HepG2 (cell line): ENCODE results near the gene HEYL. TPM values are rescaled to one million over a fixed set of nuclear protein-coding genes. Genes with fewer than 3 reads are reported as not detected.

ENCODE experiments used
- ATAC-seq: fragments of 200-7000 bp; cut with Tn5 transposase; 3 replicates; pipeline ENCODE4 v1.9.1; 2020; ENCODE audit warnings: mild to moderate bottlenecking, moderate library complexity
- BruUV-seq: library from RNA; stranded (reverse); fragments of 400-500 nt; replicated peaks from 2 replicates; lab custom pipeline; 2021; lab: Mats Ljungman, UMichigan
- CTCF ChIA-PET: fragments of 300-600 bp; formaldehyde crosslinking; extraction: SDS; loops from one replicate; lab custom pipeline; 2021; ENCODE audit warnings: low total read pairs, inconsistent platforms, low intra/inter-chr PET ratio; lab: Yijun Ruan, JAX
- POLR2A ChIA-PET: fragments of 350-600 bp; sonication (Branson Sonifier 250); formaldehyde crosslinking; loops from one replicate; lab custom pipeline; 2020; ENCODE audit warnings: antibody characterized with exemption, inconsistent platforms; lab: Yijun Ruan, JAX
- DNase-seq: peaks from one replicate; pipeline ENCODE4 v3.0.0-alpha.2; 2015; ENCODE audit warnings: low spot score
- FAIRE-seq: peaks from 3 replicates; lab custom pipeline; 2011; peaks lifted over from hg19 to GRCh38; lab: Jason Lieb, UNC
- H2AFZ ChIP-seq: one replicate; pipeline ENCODE4 v1.6.1; 2011; ENCODE audit warnings: low read length, inconsistent platforms
- H3K27ac ChIP-seq: fragments of 300-600 bp; 3 replicates; pipeline ENCODE4 v1.8.0; 2011; ENCODE audit warnings: mixed run types, mild to moderate bottlenecking, mixed read lengths, low read length, inconsistent platforms; ENCODE audit not compliant: insufficient read depth; ENCODE audit errors: extremely low read length
- H3K27me3 ChIP-seq, 2 experiments: fragments of 200-600 bp in 1 of 2; 2 replicates in 1 of 2; 3 replicates in 1 of 2; pipeline versions ENCODE4 v1.6.0 to v1.8.0; 2011; ENCODE audit warnings: low read length in 2 of 2, mild to moderate bottlenecking in 2 of 2, moderate library complexity in 2 of 2, inconsistent platforms in 1 of 2; ENCODE audit not compliant: insufficient read depth in 2 of 2, control insufficient read depth in 1 of 2
- H3K36me3 ChIP-seq, 2 experiments: fragments of 200-600 bp in 1 of 2; replicated peaks in 1 of 2; 2 replicates in 1 of 2; 3 replicates in 1 of 2; pipeline versions ENCODE4 v1.5.1 to v1.8.0; 2011; ENCODE audit warnings: low read length in 2 of 2, inconsistent platforms in 1 of 2; ENCODE audit not compliant: insufficient read depth in 2 of 2, control insufficient read depth in 1 of 2
- H3K4me1 ChIP-seq: 2 replicates; pipeline ENCODE4 v1.5.1; 2012; ENCODE audit warnings: low read length, inconsistent platforms; ENCODE audit not compliant: insufficient read depth
- H3K4me2 ChIP-seq: 2 replicates; pipeline ENCODE4 v1.6.0; 2011; ENCODE audit warnings: low read depth, low read length, inconsistent platforms
- H3K4me3 ChIP-seq, 3 experiments: fragments of 200-600 bp in 1 of 3; sonication (generic), shearing (Covaris generic) in 1 of 3; replicated peaks in 1 of 3; 2 replicates each; pipeline ENCODE4 v1.5.1; 2011 to 2016; ENCODE audit warnings: low read length in 3 of 3, inconsistent platforms in 2 of 3, low read depth in 2 of 3, mild to moderate bottlenecking in 2 of 3, control low read depth in 1 of 3, mixed read lengths in 1 of 3; ENCODE audit not compliant: insufficient read depth in 1 of 3
- H3K79me2 ChIP-seq: one replicate; pipeline ENCODE4 v1.6.1; 2011; ENCODE audit warnings: low read length, inconsistent platforms; ENCODE audit not compliant: insufficient read depth
- H3K9ac ChIP-seq: 2 replicates; pipeline ENCODE4 v1.6.0; 2011; ENCODE audit warnings: mild to moderate bottlenecking, low read depth, low read length, inconsistent platforms; ENCODE audit not compliant: insufficient read depth
- H3K9me3 ChIP-seq: 2 replicates; pipeline ENCODE4 v1.5.1; 2012; ENCODE audit warnings: mild to moderate bottlenecking, low read length
- H4K20me1 ChIP-seq: 2 replicates; pipeline ENCODE4 v1.6.0; 2011; ENCODE audit warnings: inconsistent platforms, mild to moderate bottlenecking, low read length, moderate library complexity; ENCODE audit not compliant: insufficient read depth
- HMG20A ChIP-seq: IDR thresholded peaks from 2 replicates; pipeline ENCODE4 v1.6.1; 2016; ENCODE audit warnings: borderline replicate concordance
- LBX2 ChIP-seq: sonication (generic); formaldehyde crosslinking; IDR thresholded peaks from 2 replicates; pipeline ENCODE4 v1.5.0; 2020; ENCODE audit warnings: missing genetic modification reagents, mild to moderate bottlenecking, borderline replicate concordance
- RCOR2 ChIP-seq: IDR thresholded peaks from 2 replicates; pipeline ENCODE4 v1.6.1; 2016; ENCODE audit warnings: missing biosample characterization, missing genetic modification reagents
- SAFB2 ChIP-seq: sonication (generic); formaldehyde crosslinking; IDR thresholded peaks from 2 replicates; pipeline ENCODE4 v1.5.1; 2020; ENCODE audit warnings: missing genetic modification reagents, low read depth, mild to moderate bottlenecking, borderline replicate concordance
- WIZ ChIP-seq: sonication (generic); formaldehyde crosslinking; IDR thresholded peaks from 2 replicates; pipeline ENCODE4 v1.5.1; 2020; ENCODE audit warnings: mild to moderate bottlenecking, missing genetic modification reagents
- ZNF281 ChIP-seq: sonication (generic); formaldehyde crosslinking; IDR thresholded peaks from 2 replicates; pipeline ENCODE4 v1.4.0; 2020; ENCODE audit warnings: missing genetic modification reagents, borderline replicate concordance
- ZNF672 ChIP-seq: sonication (generic); formaldehyde crosslinking; IDR thresholded peaks from 2 replicates; pipeline ENCODE4 v1.8.1; 2022; ENCODE audit warnings: missing genetic modification reagents
- WGBS: methylation state at CpG from one replicate; pipeline ENCODE4 v1.1.6; 2017; ENCODE audit warnings: low lambda C conversion rate; 5-methylcytosine and 5-hydroxymethylcytosine counted together
- in situ Hi-C: cut with HindIII; loops from 2 replicates; pipeline ENCODE4 v1.10.0; 2017; ENCODE audit warnings: low pct_unique_long_range_greater_than_20kb; ENCODE audit not compliant: extremely low pct_ligation_motif_present
- intact Hi-C: fragments of 100-400 bp; cut with micrococcal nuclease; formaldehyde crosslinking; loops from one replicate; pipeline ENCODE4 v1.10.0; 2022; ENCODE audit not compliant: unreplicated experiment
- polyA plus RNA-seq, 8 experiments: library from polyadenylated mRNA; depleted of rRNA in 3 of 8; stranded (reverse) in 7 of 8; unstranded in 1 of 8; fragments of >200 nt; fragmentation: Illumina TruSeq in 4 of 8; extraction: Trizol in 4 of 8; gene quantifications; 2 replicates each; pipeline versions ENCODE4 v1.2.1 to v1.2.3, GENCODE V29; 2011 to 2016; ENCODE audit warnings: low read depth in 4 of 8, missing spikeins in 1 of 8, mixed read lengths in 1 of 8; ENCODE audit not compliant: insufficient read depth in 1 of 8
- total RNA-seq, 5 experiments: library from RNA; depleted of rRNA; stranded (reverse); fragments of >200 nt; fragmentation: Illumina TruSeq; extraction: Trizol; gene quantifications; 2 replicates each; pipeline ENCODE4 v1.2.3, GENCODE V29; 2016; ENCODE audit warnings: low read depth in 1 of 5

Gene HEYL
- total and polyA plus RNA-seq, 2 of the 13 experiments (the other 11 are each of a cell fraction or from before 2014, with no cell fraction given) = 0.03 to 0.04 TPM

- 0% methylated on average over 2 of the region's 2 CpGs for WGBS
- ATAC-seq (no peak), DNase-seq (no peak), FAIRE-seq (no peak)
- Histone ChIP-seq H3K9ac (no peak overlapping the region), H3K79me2 (no peaks in the 10 kb centered on the region), H3K27me3 (peaks cover 1 to 63% of the 10 kb centered on the region in 2 experiments; a peak in 4 of 5 replicates), H3K36me3 (no peaks in the 10 kb centered on the region), H3K27ac (no peak overlapping the region), H4K20me1 (no peaks in the 10 kb centered on the region), H3K4me1 (no peaks in the 10 kb centered on the region), H3K4me2 (no peak overlapping the region), H3K4me3 (no peak overlapping the region), H3K9me3 (no peaks in the 10 kb centered on the region), H2AFZ (no peak overlapping the region)
- in situ Hi-C loops = no loop called here
- ChIA-PET CTCF (no interaction called here), POLR2A (no interaction called here)
- intact Hi-C loops = no loop called here
- TF ChIP-seq WIZ = no peak
- no peak for TF ChIP-seq RCOR2 (CRISPR knock-in tag)
- TF ChIP-seq SAFB2 (CRISPR knock-in tag) = no peak
- no peak for TF ChIP-seq LBX2 (CRISPR knock-in tag)
- no peak for TF ChIP-seq ZNF672
- TF ChIP-seq HMG20A (CRISPR knock-in tag) = no peak
- no peak for TF ChIP-seq ZNF281
- BruUV-seq = no TSS peak
These were observed 3.6 kb downstream of the HEYL start for GRCh38 chr1:39635871-39636210.
